GM12875 (cell line): ENCODE data around the gene VEPH1.

Experiments used
- H3K4me3 ChIP-seq: one replicate; pipeline ENCODE4 v1.5.1; 2011; ENCODE audit warnings: low read depth, low read length, control low read depth
- TF ChIP-seq, protein P1 (sequence below): IDR thresholded peaks from 2 replicates; pipeline ENCODE4 v1.5.1; 2011; ENCODE audit warnings: low read depth, mild to moderate bottlenecking, control low read depth, inconsistent platforms, low read length, moderate library complexity, borderline replicate concordance; ENCODE audit not compliant: insufficient read depth

Gene VEPH1

DNA sequence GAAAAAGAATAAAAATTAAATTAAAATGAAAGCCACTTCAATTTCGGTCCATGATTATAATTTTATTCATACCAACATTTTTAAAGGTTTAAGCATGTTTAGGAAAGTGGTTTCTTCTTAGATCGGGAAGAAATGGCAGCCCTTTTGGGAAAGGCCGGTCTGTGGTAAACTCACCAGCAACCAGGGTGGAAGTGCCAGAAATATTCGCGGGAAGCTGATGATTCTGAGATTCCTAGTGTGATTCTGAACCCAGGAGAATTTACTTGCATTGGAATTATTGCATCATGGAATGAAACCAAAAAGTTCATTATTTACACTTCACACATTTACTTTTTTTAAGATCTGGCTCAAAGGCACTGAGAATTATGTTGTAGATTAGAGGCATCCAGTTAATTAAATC, 246.1 kb downstream of the VEPH1 start:
- no peak overlapping the region for H3K4me3 ChIP-seq
- TF ChIP-seq, protein P1, sequence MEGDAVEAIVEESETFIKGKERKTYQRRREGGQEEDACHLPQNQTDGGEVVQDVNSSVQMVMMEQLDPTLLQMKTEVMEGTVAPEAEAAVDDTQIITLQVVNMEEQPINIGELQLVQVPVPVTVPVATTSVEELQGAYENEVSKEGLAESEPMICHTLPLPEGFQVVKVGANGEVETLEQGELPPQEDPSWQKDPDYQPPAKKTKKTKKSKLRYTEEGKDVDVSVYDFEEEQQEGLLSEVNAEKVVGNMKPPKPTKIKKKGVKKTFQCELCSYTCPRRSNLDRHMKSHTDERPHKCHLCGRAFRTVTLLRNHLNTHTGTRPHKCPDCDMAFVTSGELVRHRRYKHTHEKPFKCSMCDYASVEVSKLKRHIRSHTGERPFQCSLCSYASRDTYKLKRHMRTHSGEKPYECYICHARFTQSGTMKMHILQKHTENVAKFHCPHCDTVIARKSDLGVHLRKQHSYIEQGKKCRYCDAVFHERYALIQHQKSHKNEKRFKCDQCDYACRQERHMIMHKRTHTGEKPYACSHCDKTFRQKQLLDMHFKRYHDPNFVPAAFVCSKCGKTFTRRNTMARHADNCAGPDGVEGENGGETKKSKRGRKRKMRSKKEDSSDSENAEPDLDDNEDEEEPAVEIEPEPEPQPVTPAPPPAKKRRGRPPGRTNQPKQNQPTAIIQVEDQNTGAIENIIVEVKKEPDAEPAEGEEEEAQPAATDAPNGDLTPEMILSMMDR: no peak

DNA sequence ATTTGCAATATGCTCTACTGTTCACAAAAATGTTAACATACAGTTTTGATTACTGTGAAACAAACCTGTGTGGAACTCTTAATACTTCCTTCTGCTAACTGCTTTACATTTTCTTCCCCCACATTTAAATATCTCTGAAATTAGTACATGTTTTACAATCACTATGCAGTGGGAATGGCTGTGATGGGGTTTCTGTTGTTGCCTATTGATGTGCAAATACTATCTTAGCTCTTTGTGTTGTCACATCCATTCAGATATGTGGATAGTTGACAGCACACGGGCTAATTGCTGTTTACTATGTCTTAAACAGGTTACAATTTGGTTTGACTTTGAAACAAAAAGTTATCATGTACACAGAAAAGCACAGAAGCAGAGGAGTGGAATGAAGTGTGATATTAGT, 247.4 kb downstream of the VEPH1 start:
- H3K4me3 ChIP-seq: no peak overlapping the region
- TF ChIP-seq, protein P1: no peak

DNA sequence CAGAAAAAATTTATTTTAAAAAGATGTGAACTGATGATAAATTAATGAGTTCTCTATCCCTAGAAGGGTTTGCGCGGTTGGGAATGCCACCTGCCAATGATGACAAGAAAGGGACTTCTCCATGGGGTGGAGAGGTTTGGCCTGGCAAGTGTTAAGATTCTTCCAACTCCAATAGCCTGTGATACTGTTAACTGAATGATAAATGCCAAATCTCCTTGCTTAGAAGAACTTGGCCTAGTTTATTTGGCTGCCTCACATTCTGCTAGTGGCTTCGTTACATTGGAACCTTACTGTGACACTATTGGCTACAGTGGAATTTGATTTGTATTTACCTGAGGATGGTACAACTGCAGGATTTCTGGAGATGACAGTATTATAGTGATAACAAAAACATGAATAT, 251.5 kb downstream of the VEPH1 start:
- no peak overlapping the region for H3K4me3 ChIP-seq
- TF ChIP-seq, protein P1: no peak

DNA sequence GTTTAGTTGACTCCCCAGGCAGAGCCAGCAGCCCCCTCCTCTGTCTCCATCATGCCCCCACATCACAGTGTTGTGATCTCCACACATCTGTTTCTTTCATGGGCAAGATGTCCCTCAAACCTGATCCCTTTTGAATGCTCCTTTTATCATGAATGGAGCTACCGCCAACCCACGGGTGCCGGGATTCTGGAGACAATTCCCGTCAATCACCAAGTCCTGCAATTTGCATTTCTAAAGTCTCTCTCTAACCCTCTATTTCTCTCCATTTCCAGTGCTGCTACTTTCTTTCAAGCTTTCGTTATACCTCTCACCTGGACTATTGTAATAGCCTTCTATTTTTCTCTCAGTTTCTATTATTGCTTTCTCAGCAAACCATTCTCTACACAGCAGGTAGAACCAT, 253.6 kb downstream of the VEPH1 start:
- TF ChIP-seq, protein P1: no peak
- H3K4me3 ChIP-seq: no peak overlapping the region

DNA sequence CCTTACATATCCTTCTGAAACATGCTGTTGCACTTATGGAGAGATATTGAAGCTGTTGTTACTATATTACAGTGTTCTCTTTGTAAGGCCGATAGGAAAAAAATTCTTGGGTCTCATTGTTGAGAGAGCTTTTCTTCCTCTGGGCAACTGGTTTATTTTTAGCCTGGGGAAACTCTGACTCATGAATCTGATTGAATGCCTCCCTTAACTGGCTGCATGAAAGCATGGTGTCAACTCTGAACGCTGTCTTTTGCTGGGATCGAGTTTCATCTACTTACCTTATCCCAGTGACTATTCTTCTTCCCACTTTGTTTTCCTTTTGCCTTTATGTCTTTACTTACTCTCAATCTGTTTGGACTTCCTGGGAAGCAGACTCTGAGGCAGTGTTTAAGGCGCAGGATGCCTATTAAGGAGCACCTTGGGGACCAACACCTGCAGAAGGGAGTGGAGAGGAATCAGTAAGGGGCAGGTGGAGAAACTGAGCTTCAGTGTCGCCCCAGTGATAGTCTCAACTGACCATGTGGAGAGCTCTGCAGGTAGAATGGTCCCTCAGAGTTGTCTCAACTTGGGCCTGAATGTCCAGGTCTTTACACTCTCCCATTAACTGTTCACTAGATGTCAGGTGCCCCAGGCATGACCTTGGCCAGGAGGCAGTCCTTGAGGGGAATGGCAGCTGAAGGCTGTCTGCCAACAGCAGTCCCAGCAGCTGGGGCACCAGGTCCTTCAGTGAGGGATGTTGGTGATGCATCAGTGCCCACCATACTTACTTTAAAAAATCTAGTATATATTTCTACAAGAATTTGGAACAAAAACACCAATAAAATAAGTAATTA, 254.4 kb downstream of the VEPH1 start:
- TF ChIP-seq, protein P1: no peak
- H3K4me3 ChIP-seq: no peak overlapping the region

DNA sequence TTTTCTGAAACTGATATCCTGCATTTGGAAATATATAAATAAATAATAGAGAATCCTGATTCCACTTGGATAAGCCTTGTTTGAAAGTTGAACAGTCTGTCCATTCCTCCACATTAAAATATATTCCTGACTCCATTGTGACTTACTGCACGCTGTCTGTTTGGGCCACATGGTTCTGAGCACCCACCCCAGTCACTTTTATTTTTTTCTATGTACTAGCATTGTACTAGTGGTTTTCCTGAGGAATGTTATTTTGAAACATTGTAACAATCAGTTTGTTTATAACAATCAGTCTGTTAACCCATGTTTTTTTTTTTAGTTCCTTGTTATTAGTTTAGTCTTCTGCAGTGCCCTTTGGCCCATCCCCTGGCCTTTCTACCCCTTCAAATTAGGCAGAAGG, 255.8 kb downstream of the VEPH1 start:
- H3K4me3 ChIP-seq: no peak overlapping the region
- TF ChIP-seq, protein P1: no peak

DNA sequence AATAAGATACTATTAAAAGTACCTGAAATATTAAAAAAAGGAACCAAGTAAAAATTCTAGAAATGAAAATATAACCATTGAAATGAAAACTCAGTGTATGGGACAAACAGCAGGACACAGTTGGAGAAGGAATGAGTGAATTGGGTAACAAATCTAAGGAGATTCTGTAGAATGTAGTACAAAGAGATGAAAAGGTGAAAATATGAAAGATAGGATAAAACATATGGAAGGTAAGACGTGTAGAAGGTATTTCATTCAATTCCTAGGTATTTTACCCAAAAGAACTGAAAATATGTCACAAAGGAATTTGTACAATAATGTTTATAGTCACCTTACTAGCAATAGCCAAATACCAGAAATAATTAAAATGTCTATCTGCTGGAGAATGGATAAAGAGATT, 260.4 kb downstream of the VEPH1 start:
- no peak overlapping the region for H3K4me3 ChIP-seq
- TF ChIP-seq, protein P1: no peak
